ENCODE data around the gene HDAC2.

GRCh38 chr6:113903666-113904330, 67.2 kb downstream of the HDAC2 start:
- TF ChIP-seq CTCF (IDR thresholded peaks at IDR 0.05) (no peak), POLR2AphosphoS5 (IDR thresholded peaks at IDR 0.05; ENCODE audit: low read depth, low read length) (no peak), SIN3A (IDR thresholded peaks at IDR 0.05; ENCODE audit: borderline replicate concordance, insufficient read depth, low read depth, low read length) (no peak)
